Measurements from ENCODE around the gene MAPK14.

MAPK14 gene

DNA sequence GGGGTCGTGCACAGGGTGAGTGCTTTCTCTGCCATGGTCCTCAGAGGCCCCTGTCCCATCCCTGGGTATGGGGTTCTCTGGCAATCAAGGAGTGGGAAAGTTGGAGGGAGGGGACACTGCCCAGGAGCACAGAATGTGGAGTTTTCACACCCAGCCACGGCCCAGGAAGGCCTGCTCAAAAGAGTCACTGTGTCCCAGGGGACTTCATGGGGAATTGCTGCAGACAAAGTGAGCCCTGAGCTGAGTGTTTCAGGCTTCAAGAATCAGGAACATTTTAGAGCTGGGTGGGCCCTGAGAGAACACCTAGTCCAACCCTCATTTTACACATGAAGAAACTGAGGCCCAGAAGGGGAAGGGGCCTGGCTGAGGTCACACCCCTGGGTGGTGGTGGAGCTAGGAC, 108.4 kb downstream of the MAPK14 start:
- DNase-seq (ENCODE audit: low read depth in 2 of 2): no peak

DNA sequence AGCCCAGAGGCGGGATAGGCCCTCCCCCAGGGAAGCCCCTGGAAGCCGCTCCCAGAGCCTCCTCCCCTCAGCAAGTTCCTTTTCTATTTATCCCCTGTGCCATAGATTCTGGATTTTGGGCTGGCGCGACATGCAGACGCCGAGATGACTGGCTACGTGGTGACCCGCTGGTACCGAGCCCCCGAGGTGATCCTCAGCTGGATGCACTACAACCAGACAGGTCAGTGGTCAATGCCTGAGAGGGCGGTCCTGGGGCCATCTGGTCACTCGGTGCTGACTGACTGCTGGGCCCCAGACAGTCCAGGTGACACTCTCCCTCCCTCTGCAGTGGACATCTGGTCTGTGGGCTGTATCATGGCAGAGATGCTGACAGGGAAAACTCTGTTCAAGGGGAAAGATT, 108.9 kb downstream of the MAPK14 start:
- no peak for DNase-seq (ENCODE audit: low read depth in 2 of 2)

DNA sequence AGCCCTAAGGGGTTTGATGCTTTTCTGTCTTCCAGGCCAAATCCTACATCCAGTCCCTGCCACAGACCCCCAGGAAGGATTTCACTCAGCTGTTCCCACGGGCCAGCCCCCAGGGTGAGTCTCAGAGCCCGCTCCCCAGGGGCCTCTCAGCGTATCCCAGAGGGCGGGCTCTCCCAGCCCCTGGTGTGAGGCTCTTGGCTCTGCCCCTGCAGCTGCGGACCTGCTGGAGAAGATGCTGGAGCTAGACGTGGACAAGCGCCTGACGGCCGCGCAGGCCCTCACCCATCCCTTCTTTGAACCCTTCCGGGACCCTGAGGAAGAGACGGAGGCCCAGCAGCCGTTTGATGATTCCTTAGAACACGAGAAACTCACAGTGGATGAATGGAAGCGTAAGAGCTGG, 111.1 kb downstream of the MAPK14 start:
- DNase-seq (ENCODE audit: low read depth in 2 of 2): no peak

DNA sequence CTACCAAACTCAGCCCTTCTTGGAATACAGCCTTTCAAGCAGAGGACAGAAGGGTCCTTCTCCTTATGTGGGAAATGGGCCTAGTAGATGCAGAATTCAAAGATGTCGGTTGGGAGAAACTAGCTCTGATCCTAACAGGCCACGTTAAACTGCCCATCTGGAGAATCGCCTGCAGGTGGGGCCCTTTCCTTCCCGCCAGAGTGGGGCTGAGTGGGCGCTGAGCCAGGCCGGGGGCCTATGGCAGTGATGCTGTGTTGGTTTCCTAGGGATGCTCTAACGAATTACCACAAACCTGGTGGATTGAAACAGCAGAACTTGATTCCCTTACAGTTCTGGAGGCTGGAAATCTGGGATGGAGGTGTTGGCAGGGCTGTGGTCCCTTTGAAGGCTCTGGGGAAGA, 111.8 kb downstream of the MAPK14 start:
- DNase-seq (ENCODE audit: low read depth in 2 of 2): no peak

DNA sequence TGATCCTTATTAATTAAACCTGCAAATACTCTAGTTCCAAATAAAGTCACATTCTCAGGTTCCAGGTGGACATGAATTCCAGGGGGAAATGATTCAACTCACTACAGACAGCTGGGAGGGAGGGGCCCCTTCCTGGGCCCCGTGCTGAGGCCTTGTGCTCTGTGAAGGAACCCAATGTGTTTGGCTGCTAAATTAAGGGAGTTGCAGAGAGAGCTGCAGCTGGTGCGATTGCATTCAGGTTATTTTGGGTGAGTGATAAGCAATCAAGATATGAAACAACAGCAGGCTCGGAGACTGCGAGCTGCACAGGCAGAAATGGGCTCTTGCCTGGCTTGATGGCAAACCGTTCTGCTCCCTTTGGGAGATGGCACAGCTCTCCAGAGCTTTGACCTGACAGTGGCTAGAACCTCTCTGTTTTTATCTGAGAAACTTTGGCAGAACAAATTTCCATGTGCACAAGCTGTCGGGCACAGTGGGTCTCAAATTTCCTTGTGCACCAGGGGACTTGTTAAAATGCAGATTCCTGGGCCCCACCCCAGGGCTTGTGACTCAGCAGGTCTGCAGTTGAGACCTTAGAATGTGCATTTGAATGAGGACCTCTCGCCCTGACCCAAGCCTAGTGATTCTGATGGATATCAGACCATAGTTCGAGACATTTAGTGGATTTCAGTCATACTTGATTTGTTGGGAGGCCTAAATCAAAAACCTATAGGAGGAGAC, 112.5 kb downstream of the MAPK14 start:
- DNase-seq (ENCODE audit: low read depth in 2 of 2): no peak

DNA sequence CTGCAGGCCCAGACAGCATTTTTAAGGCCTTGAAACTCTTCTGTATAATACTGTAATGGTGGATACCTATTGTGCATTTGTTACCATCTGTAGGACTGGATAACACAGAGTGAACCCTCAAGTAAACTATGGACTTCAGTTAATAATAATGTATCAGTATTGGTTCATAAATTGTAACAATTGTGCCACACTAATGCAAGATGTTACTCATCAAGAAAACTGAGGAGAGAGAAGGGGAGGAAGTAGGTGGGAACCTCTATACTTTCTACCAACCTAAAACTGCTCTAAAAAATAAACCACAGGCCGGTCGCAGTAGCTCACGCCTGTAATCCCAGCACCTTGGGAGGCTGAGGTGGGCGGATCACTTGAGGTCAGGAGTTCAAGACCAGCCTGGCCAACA, 113.5 kb downstream of the MAPK14 start:
- DNase-seq (ENCODE audit: low read depth in 2 of 2): no peak

DNA sequence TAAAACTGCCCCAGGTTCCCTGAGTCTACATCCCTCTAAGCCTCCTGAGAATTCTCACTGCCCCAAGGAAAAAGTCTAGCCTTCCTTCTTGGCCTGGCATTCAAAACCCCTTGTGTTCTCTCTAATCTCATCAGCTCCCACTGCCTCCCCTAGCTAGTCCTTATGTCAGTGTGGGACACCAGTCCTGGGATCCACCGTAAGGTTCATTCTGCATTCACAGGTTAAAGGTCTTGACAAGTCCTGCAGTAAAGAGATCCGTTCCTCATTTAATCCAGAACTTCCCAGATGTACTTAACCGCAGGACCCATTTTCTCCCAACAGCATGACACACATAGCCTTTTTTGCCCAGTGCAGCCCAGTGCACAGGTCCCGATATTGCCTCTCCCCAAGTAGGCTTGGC, 114.4 kb downstream of the MAPK14 start:
- no peak for DNase-seq (ENCODE audit: low read depth in 2 of 2)

DNA sequence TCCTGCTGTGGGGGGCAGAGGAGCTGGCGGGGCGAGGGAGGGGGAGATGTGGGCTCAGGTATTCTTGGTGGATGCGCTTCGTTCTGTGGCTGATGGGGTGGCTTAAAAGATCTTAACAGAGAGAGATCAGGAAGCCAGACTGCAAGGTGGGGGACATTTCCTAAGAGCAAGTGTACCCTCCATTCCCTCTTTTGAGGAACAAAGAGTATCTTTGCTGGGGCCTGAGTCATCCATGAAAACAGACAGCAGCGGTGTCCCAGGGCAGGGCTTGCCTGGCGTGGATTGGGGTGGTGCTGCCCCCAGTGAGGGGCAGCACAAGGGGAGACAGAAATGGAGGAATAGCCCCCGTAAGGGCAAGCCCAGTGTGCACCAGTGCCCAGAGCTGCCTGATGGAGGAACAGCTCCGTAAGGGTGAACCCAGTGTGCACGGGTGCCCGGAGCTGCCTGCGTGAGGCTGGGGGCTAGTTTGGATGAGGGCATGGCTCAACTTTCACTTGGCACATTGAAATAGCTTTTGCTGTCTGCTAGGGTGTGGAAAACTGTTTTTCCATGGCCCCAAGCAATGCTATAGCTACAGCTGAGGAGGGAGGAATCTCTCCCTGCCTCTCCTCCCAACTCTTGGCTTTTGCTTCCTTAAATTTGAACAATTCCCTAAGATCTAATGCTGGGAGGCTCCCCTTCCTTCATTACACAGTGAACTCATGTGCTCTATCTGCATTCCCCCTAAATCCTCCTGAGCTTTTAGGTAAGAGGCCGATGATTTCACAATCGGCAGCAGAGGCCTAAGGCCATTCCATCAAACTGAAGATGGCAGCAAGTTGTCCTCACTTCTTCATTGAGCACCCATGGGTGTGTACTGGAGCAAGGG, 115.6 kb downstream of the MAPK14 start:
- DNase-seq (ENCODE audit: low read depth in 2 of 2): no peak

DNA sequence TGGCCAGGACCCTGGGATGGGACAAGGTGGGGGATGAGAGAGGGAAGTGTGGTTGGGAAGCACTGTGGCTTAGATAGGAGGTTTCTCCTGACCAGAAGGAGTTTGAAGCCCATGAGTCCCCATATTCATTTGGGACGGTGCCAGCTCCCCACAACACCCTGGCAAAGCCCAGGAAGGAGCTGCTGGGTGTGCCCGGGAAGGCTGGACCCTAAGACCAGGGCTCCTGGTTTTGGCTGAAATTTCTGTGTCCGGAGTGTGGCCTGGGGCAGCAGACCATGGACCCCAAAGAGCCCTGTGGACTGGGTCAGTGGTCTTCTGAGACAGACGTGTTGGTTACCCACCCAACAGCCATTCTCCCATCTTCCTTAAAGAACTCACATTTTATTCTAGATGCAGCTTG, 117.9 kb downstream of the MAPK14 start:
- no peak for DNase-seq (ENCODE audit: low read depth in 2 of 2)

DNA sequence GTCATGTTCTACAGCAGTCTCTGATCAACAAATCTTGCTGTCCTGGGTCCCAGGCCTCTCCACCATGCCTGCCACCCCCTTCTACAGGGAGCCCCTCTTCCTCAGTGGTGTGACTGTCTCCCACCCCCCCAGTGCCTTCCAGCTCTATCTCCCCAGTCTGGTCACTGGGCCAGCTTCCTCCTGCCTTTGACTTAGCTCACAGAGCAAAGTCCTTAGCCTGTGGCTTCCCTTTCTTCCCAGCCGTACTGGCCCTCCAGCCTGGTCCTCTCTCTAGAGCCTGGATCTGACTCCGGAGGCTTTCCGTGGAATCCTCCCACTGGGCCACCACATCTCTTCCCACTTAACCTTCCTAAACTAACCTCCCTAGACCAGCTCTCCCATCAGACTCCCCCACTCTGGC, 119.7 kb downstream of the MAPK14 start:
- DNase-seq (ENCODE audit: low read depth in 2 of 2): no peak

DNA sequence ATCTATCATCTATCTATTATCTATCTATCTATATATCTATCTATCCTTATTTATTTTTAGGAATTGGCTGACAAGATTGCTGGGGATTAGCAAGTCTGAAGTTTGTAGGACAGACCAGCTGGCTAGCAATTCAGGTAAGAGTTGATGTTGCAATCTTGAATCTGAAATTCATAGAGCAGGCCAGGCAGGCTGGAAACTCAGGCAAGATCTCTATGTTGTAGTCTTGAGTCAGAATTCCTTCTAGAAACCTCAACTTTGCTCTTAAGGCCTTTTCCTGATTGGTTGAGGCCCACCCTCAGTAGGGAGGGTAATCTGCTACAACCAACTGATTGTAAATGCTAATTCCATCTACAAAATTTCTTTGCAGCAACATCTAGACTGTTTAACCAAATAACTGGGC, 121.9 kb downstream of the MAPK14 start:
- no peak for DNase-seq (ENCODE audit: low read depth in 2 of 2)

DNA sequence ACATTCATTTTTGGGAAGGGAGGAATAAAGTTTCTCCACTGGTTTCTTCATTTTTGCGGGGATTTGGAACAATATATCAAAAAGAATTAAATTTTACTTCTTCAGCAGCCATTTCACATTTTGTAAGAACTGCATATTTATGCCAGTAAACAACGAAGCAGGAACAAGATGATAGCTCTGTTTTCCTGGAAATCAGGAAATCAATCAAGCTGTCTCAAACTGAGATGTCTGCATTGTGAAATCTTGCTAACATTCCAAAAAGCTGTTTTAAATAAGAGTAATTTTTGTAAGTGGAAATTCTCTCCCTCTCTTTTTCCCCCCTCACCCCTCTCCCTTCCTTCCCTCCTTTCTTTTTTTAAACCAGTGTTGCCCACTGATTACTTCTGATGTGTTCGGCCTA, 122.7 kb downstream of the MAPK14 start:
- DNase-seq (ENCODE audit: low read depth in 2 of 2): no peak

DNA sequence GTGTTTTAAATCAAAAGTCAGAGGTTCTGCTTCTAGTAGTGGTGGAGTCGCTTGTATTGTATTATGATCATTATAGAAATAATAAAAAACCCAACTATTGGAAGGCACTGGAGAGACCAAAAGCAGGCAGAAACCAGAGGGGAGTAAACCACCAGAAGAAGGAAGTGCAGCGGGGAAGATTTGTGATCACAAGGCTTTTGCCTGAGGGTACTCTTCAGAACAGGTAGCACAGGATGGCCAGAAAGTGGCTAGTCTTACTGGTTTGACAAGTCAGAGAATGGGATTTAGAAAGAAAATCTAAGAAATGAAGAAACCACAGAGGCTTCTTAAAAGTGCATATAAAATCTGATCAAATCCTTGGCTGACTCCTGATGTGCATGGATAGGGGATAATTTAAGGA, 126.7 kb downstream of the MAPK14 start:
- no peak for DNase-seq (ENCODE audit: low read depth in 2 of 2)

DNA sequence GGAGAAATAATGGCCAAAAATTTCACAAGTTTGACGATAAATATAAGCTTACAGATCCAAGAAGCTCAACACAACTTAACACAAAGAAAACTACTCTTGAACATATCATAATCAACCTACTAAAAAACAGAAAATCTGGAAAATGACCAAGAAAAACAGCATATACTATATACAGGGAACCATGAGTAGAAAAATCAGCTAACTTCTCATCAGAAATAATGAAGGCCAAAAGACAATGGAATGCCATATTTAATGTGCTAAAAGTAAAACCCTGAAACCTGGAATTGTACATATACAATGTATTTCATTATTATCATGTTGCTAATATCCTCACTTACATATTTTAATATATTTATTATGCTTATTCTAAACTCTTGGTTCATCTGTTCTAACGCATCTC, 128.1 kb downstream of the MAPK14 start:
- no peak for DNase-seq (ENCODE audit: low read depth in 2 of 2)

DNA sequence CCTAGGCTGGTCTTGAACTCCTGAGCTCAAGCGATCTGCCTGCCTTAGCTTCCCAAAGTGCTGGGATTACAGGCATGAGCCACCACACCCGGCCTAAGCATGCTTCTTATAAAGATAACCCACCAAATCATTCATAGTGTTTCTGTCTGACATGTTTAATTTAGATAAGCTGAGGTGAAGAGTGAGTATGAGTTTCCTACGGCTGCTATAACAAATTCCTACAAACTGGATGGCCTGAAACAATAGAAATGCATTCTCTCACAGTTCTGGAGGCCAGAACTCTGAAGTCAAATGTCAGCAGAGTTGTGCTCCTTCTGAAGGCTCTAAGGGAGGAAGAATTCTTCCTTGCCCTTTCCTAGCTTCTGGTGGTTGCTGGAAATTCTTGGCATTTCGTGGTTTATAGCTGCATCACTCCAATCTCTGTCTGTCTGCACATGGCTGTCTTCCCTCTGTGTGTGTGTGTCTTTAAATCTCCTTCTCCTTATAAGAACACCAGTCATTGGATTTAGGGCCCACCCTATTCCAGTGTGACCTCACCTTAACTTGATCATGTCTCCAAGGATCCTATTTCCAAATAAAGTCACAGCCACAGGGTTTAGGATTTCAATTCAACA, 132.6 kb downstream of the MAPK14 start:
- DNase-seq (ENCODE audit: low read depth in 2 of 2): no peak
